Epithelial cell of esophagus (primary cell): ENCODE results near the gene SHISAL1.

ENCODE experiments used
- DNase-seq: peaks from one replicate; pipeline ENCODE4 v3.0.0; 2010; ENCODE audit warnings: low read depth
- H3K4me3 ChIP-seq: 2 replicates; pipeline ENCODE4 v1.5.1; 2011; ENCODE audit warnings: mild to moderate bottlenecking, low read length, control low read depth
- TF ChIP-seq, protein P1 (sequence below): IDR thresholded peaks from 2 replicates; pipeline ENCODE4 v1.5.1; 2011; ENCODE audit warnings: low read depth, mild to moderate bottlenecking, low read length, control low read depth, inconsistent platforms; ENCODE audit not compliant: insufficient read depth; ENCODE audit errors: missing control alignments

The SHISAL1 gene

DNA sequence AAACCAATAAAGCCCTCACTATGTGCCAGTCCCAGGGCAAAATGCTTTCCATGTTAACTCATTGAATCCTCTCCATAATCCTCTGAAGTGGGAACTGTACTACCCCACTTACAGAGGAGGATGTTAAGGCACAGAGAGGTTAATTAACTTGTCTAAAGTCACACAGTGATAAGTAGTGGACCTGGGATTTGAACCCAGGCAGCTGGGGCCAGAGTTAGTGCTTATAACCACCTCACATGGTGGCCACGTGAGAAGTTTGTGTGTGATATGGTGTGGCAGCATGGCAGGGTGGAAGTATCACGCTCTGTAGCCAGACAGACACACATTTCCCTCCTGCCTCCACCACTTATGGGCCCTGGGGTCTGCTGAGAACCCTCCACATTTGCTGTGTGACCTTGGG is 115.5 kb downstream of the SHISAL1 start:
- no peak for DNase-seq
- TF ChIP-seq, protein P1, sequence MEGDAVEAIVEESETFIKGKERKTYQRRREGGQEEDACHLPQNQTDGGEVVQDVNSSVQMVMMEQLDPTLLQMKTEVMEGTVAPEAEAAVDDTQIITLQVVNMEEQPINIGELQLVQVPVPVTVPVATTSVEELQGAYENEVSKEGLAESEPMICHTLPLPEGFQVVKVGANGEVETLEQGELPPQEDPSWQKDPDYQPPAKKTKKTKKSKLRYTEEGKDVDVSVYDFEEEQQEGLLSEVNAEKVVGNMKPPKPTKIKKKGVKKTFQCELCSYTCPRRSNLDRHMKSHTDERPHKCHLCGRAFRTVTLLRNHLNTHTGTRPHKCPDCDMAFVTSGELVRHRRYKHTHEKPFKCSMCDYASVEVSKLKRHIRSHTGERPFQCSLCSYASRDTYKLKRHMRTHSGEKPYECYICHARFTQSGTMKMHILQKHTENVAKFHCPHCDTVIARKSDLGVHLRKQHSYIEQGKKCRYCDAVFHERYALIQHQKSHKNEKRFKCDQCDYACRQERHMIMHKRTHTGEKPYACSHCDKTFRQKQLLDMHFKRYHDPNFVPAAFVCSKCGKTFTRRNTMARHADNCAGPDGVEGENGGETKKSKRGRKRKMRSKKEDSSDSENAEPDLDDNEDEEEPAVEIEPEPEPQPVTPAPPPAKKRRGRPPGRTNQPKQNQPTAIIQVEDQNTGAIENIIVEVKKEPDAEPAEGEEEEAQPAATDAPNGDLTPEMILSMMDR: no peak
- H3K4me3 ChIP-seq: no peak overlapping the region

DNA sequence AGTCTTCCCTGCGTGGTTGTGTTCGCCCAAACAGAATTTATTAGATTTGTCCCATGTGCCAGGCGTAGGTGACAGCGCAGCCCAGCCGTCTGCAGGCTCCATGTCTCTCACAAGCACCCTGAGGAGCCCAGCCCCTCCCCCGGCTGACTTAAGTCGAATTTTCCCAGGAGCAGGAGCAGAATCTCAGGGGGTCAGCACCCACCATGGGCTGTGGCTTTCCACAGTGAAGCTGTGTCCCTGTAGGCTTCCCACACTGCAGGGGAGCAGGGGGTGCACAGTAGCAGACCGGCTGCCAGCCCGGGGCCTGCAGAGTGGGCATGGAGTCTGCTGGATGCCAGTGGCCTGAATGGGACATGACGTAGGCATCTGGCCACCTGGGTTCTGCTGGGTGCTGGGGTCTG is 116.0 kb downstream of the SHISAL1 start:
- TF ChIP-seq, protein P1: no peak
- no peak for DNase-seq
- H3K4me3 ChIP-seq: no peak overlapping the region

DNA sequence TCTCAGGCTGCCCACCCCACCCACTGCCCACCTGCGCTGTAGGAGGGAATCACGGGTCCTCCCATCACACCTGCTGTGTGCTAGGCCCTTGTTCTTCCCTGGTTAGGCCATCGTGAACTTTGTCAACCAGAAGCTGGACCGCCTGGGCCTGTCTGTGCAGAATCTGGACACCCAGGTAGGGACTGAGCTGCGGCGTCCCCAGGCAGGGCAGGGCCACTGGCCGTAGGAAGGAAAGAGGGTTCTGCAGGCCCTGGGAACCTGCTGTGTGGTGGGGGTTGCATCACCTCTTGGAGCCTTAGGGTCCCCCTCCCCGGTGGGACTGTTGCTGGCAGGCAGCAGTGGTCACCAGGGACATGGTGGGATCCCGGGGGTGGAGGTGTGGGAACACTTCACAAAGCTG is 116.5 kb downstream of the SHISAL1 start:
- no peak for DNase-seq
- TF ChIP-seq, protein P1: no peak
- H3K4me3 ChIP-seq: no peak overlapping the region

DNA sequence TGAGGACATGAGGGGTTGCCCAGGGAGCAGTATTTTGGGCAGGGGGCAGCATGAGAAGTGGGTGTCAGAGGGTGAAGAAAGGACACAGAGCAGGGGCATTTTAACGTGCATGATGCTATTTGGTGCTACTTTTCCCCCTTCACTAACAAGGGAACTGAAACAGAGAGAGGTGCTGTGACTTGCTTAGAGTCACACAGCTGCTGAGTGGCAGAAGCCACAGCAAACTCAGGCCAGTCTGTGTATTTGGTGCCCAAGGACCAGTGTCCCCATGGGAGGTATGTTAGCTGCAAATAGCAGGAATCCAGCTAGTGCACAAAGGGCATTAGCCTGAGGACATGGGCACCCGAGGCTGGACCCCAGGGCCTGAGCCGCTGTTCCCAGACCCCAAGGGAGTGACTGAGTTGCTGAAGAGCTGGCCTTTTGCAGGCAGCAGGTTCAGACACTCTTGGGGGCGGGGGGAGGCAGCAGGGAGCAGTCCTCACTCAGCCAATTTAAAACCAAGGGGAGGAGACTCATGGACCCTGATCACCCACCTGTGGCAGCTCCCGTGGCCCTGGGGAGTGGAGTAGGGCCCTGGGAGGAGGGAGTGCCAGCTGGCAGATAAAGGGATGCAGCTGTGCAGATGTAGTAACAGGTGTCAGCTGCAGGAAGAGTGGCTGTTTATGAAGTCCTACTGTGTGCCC is 117.4 kb downstream of the SHISAL1 start:
- TF ChIP-seq, protein P1: no peak
- no peak overlapping the region for H3K4me3 ChIP-seq
- DNase-seq: no peak

DNA sequence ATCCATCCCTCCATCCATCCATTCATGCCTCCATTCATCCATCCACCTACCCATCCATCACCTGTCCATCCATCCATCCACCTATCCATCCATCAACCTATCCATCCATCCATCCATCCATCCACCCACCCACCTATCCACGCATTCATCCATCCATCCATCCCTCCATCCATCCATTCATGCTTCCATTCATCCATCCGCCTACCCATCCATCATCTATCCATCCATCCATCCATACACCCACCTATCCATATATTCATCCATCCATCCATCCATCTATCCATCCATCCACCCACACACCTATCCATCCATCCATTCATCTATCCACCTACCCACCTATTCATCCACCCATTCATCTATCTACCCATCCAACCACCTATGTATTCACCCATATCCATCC is 118.2 kb downstream of the SHISAL1 start:
- H3K4me3 ChIP-seq: no peak overlapping the region
- TF ChIP-seq, protein P1: no peak
- no peak for DNase-seq
